Heart left ventricle (tissue), 16 donors: ENCODE measurements around the gene BATF3. TPM values are rescaled to one million over a fixed set of nuclear protein-coding genes. Genes with fewer than 3 reads are reported as not detected.

Experiments
- ATAC-seq, 4 donors: fragments of 200-7000 bp; cut with Tn5 transposase; one replicate each; pipeline ENCODE4 v1.9.1; 2020 to 2022; ENCODE audit warnings: moderate library complexity in 4 of 4, mild to moderate bottlenecking in 3 of 4, moderate number of reproducible peaks in 1 of 4
- DNase-seq, 5 donors: peaks; one replicate each; pipeline ENCODE4 v3.0.0-alpha.2; 2020
- H3K27ac ChIP-seq, 12 donors: fragments of 200-600 bp; sonication (generic) in 4 of 12; one replicate each; pipeline versions ENCODE4 v1.5.0 to v1.8.0; 2016 to 2022; ENCODE audit warnings: mild to moderate bottlenecking in 2 of 12
- H3K27me3 ChIP-seq, 9 donors: fragments of 200-600 bp; sonication (generic) in 2 of 9; one replicate each; pipeline versions ENCODE4 v1.5.1 to v1.8.0; 2016 to 2022; ENCODE audit warnings: mild to moderate bottlenecking in 3 of 9
- H3K36me3 ChIP-seq, 9 donors: fragments of 200-600 bp; sonication (generic) in 2 of 9; one replicate each; pipeline versions ENCODE4 v1.5.0 to v1.8.0; 2018 to 2022; ENCODE audit warnings: mild to moderate bottlenecking in 2 of 9
- H3K4me1 ChIP-seq, 12 donors: fragments of 200-600 bp; sonication (generic) in 4 of 12; one replicate each; pipeline versions ENCODE4 v1.5.0 to v1.8.0; 2016 to 2022; ENCODE audit warnings: mild to moderate bottlenecking in 3 of 12
- H3K4me3 ChIP-seq, 12 donors: fragments of 200-600 bp; sonication (generic) in 4 of 12; one replicate each; pipeline versions ENCODE4 v1.5.0 to v1.8.0; 2017 to 2022; ENCODE audit warnings: mild to moderate bottlenecking in 9 of 12, moderate library complexity in 4 of 12
- H3K9me3 ChIP-seq, 12 donors: fragments of 200-600 bp; sonication (generic) in 4 of 12; one replicate each; pipeline versions ENCODE4 v1.5.0 to v1.8.0; 2016 to 2022; ENCODE audit warnings: mild to moderate bottlenecking in 1 of 12
- CTCF ChIP-seq, 12 donors: fragments of 200-600 bp; sonication (generic) in 4 of 12; IDR thresholded peaks; one replicate each; pipeline versions ENCODE4 v1.5.0 to v1.8.0; 2018 to 2022; ENCODE audit warnings: antibody characterized with exemption in 12 of 12, mild to moderate bottlenecking in 5 of 12
- POLR2A ChIP-seq, 2 donors: fragments of 450-650 bp; IDR thresholded peaks; one replicate each; pipeline ENCODE4 v1.6.1; 2017; ENCODE audit warnings: antibody characterized with exemption in 2 of 2, mild to moderate bottlenecking in 2 of 2, moderate library complexity in 2 of 2
- WGBS, 4 donors: extraction: QIAGEN DNeasy Blood & Tissue Kit in 2 of 4; methylation state at CpG; one replicate each; pipeline versions ENCODE4 v1.1.5 to v1.1.7; 2013 to 2018; 5-methylcytosine and 5-hydroxymethylcytosine counted together
- intact Hi-C, 10 donors: fragments of 100-400 bp; cut with DNase I; formaldehyde crosslinking; loops; one replicate each; pipeline versions ENCODE4 v1.11.1 to v1.14.2; 2022
- polyA plus RNA-seq, 2 donors: library from polyadenylated mRNA; stranded (reverse); fragments of 200-250 nt; gene quantifications; one replicate each; pipeline ENCODE4 v1.2.3, GENCODE V29; 2013
- total RNA-seq, 9 donors: library from RNA; depleted of rRNA in 2 of 9; stranded (reverse); fragments of >200 nt in 2 of 9; fragmentation: NEBNext Ultra II Directional in 3 of 9; extraction: Animal tissue kit (Norgen Biotek cat#: 25700) in 3 of 9; gene quantifications; one replicate each; pipeline versions ENCODE4 v1.1.0 to v1.2.4, GENCODE V29; 2016 to 2023
- donor health status: ischemic (EF 13 %, LVEDD 7.1; RV severe dilation, severe dysfunction).
- donor health status: healthy with polysubstance abuse.
- donor health status: DM: no; HTN: yes; CAD: no.
- donor health status: DM: no; HTN: no; CAD: no.
- donor health status: ischemic (EF 25% LVEDD 6.9; RV normal size, moderate dysfunction).
- donor health status: ischemic (EF 25% LVEDD 5.7; RV mildly dilated, moderate dysfunction).
- donor health status: healthy.
- donor health status: DM: yes; HTN: yes; CAD: no.
- donor health status: ischemic (EF 35%, LVEDD 5.7; RV mildly dilated, moderate dysfunction).
- donor health status: nonischemic (EF 11% LVEDD 7.7; RV severe dilation, severe dysfunction).
- donor health status: DM: yes; HTN: yes; CAD: no.
- donor health status: PGD.
- donor health status: ischemic (EF 29% LVEDD 5.4; RV normal size, mild dysfunction).
- donor health status: nonischemic (EF 23%, LVEDD 6.1; RV moderate dilation, normal function).

The BATF3 gene
- total and polyA plus RNA-seq, 11 donors = 0.50 to 8.9 (median 1.2) TPM; not detected in 1

- Histone ChIP-seq H3K27ac (no peak overlapping the region), H3K4me3 (no peak overlapping the region), H3K36me3 (no peaks in the 10 kb centered on the region), H3K9me3 (no peaks in the 10 kb centered on the region), H3K27me3 (no peaks in the 10 kb centered on the region), H3K4me1 (peaks cover 0 to 29% (median 0%) of the 10 kb centered on the region in 12 donors)
- WGBS, 4 donors = 78 to 85% (median 84%) methylated on average over 7 of the region's 7 CpGs
- intact Hi-C loops = loop anchor here in 1 of 10 donors (5.0 kb wide), 1 partner anchor 269 kb away; no protein-coding TSS in a partner anchor
- no peak for TF ChIP-seq CTCF (IDR thresholded peaks at IDR 0.05)
- no peak for TF ChIP-seq POLR2A (IDR thresholded peaks at IDR 0.05)
- DNase-seq (no peak), ATAC-seq (no peak)
These were observed 11.1 kb downstream of the BATF3 start for GRCh38 chr1:212688341-212689047.

- 95 to 98% (median 95%) methylated on average over 2 of the region's 2 CpGs for WGBS, 4 donors
- Histone ChIP-seq H3K9me3 (no peaks in the 10 kb centered on the region), H3K4me1 (peaks cover 0 to 36% (median 0%) of the 10 kb centered on the region in 12 donors), H3K4me3 (no peak overlapping the region), H3K27me3 (no peaks in the 10 kb centered on the region), H3K27ac (no peak overlapping the region), H3K36me3 (no peaks in the 10 kb centered on the region)
- ATAC-seq = no peak
- DNase-seq = no peak
- no peak for TF ChIP-seq POLR2A (IDR thresholded peaks at IDR 0.05)
- intact Hi-C loops = loop anchor here in 1 of 10 donors (5.0 kb wide), 1 partner anchor 269 kb away; no protein-coding TSS in a partner anchor
These were observed 11.8 kb downstream of the BATF3 start for GRCh38 chr1:212687811-212688210.

- H3K4me1 ChIP-seq = peaks cover 0 to 44% (median 0%) of the 10 kb centered on the region in 12 donors
- WGBS, 4 donors = 94 to 98% (median 96%) methylated on average over 11 of the region's 11 CpGs
- no peaks in the 10 kb centered on the region for H3K27me3 ChIP-seq
- H3K27ac ChIP-seq = no peak overlapping the region
- intact Hi-C loops = loop anchor here in 1 of 10 donors (5.0 kb wide), 1 partner anchor 271 kb away; no protein-coding TSS in a partner anchor
- no peaks in the 10 kb centered on the region for H3K36me3 ChIP-seq
- DNase-seq = no peak
- H3K4me3 ChIP-seq = no peak overlapping the region
- TF ChIP-seq CTCF (IDR thresholded peaks at IDR 0.05) (no peak), POLR2A (IDR thresholded peaks at IDR 0.05) (no peak)
- H3K9me3 ChIP-seq = no peaks in the 10 kb centered on the region
- no peak for ATAC-seq
These were observed 13.0 kb downstream of the BATF3 start for GRCh38 chr1:212686591-212686990.

- no peak for ATAC-seq
- no peak for TF ChIP-seq POLR2A (IDR thresholded peaks at IDR 0.05)
- H3K36me3 ChIP-seq = no peaks in the 10 kb centered on the region
- no peak overlapping the region for H3K4me3 ChIP-seq
- H3K9me3 ChIP-seq = no peaks in the 10 kb centered on the region
- no peaks in the 10 kb centered on the region for H3K27me3 ChIP-seq
- peaks cover 0 to 44% (median 0%) of the 10 kb centered on the region in 12 donors for H3K4me1 ChIP-seq
- DNase-seq = no peak
- intact Hi-C loops = loop anchor here in 1 of 10 donors (5.0 kb wide), 1 partner anchor 271 kb away; no protein-coding TSS in a partner anchor
- 74 to 84% (median 79%) methylated on average over 3 of the region's 3 CpGs for WGBS, 4 donors
- no peak overlapping the region for H3K27ac ChIP-seq
These were observed 13.6 kb downstream of the BATF3 start for GRCh38 chr1:212686069-212686468.

GRCh38 chr1:212685429-212685828 lies 14.2 kb downstream of the BATF3 start:
- Histone ChIP-seq H3K4me3 (no peak overlapping the region), H3K9me3 (no peaks in the 10 kb centered on the region), H3K4me1 (peaks cover 0 to 44% (median 0%) of the 10 kb centered on the region in 12 donors), H3K36me3 (no peaks in the 10 kb centered on the region), H3K27me3 (no peaks in the 10 kb centered on the region), H3K27ac (no peak overlapping the region)
- DNase-seq = no peak
- WGBS, 4 donors = 52 to 64% (median 59%) methylated on average over 2 of the region's 2 CpGs
- intact Hi-C loops = loop anchor here in 1 of 10 donors (5.0 kb wide), 1 partner anchor 272 kb away; no protein-coding TSS in a partner anchor
- no peak for TF ChIP-seq CTCF (IDR thresholded peaks at IDR 0.05)
- TF ChIP-seq POLR2A (IDR thresholded peaks at IDR 0.05) = no peak
- peak in 1 of 4 donors; percentile 16 for ATAC-seq
